DOHH2 (cell line): ENCODE data around the gene GHR.

Experiments
- EZH2phosphoT487 ChIP-seq: fragments of 200-600 bp; sonication (generic); IDR thresholded peaks from 2 replicates; pipeline ENCODE4 v1.6.1; 2017; ENCODE audit warnings: borderline replicate concordance, mild to moderate bottlenecking, antibody characterized with exemption, low read length, moderate library complexity, mixed read lengths
- TF ChIP-seq, protein P1 (sequence below): fragments of 200-600 bp; sonication (generic); IDR thresholded peaks from one replicate; pipeline ENCODE4 v1.5.1; 2014; ENCODE audit warnings: antibody characterized with exemption, mild to moderate bottlenecking, low read depth, low read length; ENCODE audit not compliant: poor library complexity, severe bottlenecking

DNA sequence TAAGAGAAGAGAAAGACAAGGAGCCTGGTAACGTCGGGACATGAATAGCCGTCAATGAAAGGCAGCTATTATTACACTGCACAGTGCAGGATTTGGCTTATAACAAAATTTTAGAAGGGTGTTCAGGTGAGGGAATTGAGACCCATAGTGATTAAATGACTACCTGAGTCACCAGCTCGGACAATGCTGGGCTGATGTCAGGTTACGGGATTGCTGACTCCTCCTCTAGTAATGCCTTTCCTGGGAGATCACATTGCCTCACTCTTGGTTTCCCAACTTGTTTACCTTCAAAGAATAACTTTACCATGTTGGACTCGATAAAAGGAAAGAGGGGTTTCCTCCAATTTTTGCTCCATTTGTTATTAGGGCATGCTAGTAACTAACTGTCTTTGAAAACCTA, 132.6 kb downstream of the GHR start:
- TF ChIP-seq, protein P1, sequence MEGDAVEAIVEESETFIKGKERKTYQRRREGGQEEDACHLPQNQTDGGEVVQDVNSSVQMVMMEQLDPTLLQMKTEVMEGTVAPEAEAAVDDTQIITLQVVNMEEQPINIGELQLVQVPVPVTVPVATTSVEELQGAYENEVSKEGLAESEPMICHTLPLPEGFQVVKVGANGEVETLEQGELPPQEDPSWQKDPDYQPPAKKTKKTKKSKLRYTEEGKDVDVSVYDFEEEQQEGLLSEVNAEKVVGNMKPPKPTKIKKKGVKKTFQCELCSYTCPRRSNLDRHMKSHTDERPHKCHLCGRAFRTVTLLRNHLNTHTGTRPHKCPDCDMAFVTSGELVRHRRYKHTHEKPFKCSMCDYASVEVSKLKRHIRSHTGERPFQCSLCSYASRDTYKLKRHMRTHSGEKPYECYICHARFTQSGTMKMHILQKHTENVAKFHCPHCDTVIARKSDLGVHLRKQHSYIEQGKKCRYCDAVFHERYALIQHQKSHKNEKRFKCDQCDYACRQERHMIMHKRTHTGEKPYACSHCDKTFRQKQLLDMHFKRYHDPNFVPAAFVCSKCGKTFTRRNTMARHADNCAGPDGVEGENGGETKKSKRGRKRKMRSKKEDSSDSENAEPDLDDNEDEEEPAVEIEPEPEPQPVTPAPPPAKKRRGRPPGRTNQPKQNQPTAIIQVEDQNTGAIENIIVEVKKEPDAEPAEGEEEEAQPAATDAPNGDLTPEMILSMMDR: no peak
- TF ChIP-seq EZH2phosphoT487: no peak
